CD4-positive, alpha-beta T cell treated with Interleukin-6 at 100 ng/mL for 8 hours (primary cell): Measurements from ENCODE around the gene USP2.

Experiments used
- DNase-seq: peaks from one replicate; pipeline ENCODE4 v3.0.0-alpha.2; 2020; ENCODE audit warnings: mixed read lengths, low spot score

Gene USP2

DNA sequence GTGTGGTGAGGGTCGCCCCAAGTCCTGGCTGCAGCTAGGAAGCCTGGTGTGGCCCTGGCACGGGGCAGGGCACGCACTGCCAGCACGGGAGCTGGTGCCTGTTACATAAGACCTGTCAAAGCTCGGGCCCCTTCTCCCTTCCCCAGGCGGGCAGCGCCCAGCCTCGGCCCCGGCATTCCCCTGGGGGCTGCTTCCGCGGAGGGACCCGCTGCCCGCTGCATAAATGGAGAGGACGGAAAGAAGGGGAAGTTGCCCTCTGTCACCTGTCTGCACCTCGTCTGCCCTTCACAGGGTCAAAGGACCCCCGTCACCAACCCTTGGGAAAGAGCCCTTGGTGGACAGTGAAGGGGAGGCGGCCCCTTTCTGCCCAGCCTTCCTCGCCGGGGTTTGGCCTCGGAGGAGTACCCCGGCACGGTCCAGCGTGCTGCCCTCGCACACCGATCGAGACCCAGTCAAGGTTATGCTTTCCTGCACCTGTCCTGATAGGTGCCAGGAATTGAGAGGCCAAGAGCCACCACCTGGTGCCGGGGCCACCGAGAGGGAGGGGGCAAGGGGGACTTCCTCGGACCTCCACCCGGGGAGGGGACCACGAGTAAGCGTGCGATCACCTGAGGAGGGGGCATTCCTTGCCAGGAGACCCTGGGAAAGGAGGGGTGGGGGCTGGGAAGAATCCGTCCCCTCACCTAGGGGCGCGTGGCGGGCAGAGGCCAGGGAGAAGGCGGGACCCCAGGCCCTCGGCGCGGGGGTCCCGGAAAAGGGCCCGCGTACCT, 18.2 kb downstream of the USP2 start:
- DNase-seq: no peak

DNA sequence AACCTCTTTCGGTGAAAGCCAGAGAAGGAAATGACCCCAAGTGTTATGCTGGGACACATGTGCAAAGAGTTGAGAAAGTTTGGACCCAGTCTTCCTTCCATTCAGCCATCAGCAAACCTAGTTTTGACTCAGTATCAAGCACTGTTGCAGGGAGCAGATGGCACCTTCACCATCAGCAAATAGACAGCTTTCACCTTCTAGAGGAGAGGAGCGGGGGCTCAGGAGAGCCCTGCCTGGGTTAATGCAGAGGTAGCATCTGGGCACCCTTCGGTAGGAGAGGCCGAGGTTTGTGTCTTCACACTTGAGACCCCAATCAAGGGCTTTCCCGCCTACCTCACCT, 18.8 kb downstream of the USP2 start:
- DNase-seq: no peak

DNA sequence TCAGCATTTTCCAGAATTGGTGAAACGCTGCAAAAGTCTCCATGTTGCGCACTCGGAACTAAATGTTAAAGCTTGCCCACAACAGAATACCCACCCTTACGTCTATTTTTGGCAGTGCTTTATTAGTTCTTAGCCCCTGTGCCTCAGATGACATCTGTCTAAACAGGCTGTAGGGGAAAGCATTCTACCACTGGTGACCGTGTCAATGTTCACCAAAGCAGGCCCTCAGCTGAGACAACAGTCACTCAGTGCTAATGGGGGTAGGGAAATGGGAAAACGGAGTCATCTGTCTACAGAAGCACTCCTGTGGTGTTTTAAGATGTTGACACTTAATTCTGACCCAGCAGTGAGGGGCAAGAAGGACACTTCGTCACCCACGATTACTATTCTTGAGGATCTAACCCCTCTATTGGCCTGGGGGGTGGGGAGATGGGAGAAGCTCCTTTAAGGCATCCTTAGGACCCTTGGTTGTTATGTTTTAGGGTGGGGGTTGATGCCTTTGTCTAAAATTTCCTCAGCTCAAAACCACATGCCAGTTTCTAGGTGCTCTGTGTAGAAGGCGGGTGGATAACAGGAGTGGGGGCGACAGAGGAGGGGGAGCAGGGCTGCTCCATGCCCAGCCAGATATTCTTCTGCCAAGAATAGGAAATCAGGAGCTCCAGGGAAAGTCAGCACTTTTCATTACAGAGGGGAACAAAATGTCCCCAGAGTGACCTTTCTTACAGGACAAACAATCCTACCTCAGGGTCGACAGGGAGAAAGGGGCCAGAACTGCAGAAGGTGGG, 19.4 kb downstream of the USP2 start:
- no peak for DNase-seq

DNA sequence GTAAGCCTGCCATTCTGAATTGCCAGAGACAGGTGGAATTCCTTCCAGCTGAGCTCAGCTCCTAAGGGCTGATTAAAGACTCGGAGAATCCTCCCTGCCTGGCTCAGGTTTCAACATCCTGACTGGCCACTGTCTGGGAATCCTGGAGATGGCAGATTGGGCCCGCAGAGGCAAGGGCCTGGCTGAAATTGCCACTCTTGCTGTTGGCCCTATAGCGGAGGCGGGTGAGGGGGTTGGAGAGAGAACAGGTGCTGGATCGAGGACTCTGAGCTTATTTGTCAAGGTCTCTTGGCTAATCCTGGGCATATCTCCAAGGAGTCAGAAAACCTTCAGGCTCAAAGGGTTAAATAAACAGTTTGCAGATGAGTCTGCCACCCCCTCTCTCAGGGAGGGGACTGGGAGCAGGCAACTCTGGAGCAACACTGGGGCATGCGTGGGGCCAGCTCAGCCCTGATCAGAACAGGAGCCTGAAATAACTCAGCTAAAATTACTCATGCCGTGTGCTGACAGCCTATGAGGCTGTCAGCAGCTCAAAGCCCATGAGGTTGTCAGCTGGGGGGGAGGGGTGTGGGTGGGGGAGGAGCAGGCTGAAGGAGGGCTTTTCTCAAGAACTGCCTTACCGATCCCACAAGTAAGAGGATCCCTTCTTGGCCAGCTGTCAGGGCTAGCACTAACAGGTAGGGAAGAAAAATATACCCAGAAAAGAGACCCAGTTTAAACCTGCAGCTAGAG, 20.3 kb downstream of the USP2 start:
- no peak for DNase-seq

DNA sequence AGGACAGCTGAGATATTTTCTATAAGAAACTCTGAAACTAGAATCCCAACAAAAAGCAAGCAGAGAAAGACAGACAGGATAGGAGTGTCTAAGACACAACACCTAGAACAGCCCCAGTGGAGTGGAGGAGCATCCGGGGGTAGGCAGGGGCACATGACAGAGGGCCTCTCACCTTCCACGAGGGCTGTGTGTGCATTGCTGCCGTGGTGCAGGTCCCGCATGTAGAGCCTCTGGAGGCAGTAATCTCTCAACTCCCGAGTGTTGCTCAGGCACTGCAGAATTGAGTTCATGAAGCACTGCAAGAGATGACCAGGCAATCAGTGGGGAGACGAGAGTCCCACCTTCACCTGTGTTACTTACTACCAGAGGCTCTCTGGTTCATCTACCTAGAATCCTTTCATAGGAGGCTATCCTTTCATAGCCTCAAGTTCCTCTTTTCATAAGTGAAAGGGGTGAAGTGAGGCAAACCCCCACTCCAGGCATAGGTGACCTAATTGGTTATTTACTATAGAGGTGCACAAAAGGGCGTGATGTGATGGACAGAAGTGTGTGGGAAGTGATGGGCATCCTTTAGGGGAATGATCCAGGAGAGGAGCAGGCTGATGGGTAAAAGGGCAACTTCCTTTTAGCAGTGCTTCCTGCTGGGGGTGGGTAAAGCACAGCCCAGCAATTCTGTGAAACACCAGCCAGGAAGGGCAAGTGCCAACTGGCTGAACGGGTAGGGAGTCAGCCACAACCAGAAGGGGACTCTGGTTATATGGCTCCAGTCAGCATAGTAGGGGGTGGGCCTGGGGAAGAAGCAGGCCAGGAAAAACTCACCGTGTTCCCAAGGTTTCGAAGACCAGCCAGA, 21.9 kb downstream of the USP2 start:
- no peak for DNase-seq

DNA sequence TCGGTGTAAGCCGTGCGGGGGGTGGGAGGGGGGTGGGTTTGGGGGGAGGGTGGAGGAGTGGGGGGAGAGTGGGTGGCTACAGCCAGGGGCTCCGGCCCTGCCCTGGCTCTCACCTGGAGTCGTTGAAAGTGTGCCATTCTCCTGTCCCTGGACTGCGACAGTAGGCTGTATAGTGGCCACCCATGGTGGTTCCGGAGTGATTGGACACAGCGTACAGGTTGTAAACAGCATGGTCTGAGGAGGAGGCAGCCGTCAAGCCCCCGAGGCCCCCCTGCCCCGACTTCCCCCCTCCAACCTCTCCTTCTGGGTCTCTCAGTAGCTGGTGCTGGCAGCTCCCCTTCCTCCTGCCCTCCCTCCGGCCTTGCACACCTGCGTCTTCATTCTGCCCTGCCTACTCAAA, 24.4 kb downstream of the USP2 start:
- no peak for DNase-seq

DNA sequence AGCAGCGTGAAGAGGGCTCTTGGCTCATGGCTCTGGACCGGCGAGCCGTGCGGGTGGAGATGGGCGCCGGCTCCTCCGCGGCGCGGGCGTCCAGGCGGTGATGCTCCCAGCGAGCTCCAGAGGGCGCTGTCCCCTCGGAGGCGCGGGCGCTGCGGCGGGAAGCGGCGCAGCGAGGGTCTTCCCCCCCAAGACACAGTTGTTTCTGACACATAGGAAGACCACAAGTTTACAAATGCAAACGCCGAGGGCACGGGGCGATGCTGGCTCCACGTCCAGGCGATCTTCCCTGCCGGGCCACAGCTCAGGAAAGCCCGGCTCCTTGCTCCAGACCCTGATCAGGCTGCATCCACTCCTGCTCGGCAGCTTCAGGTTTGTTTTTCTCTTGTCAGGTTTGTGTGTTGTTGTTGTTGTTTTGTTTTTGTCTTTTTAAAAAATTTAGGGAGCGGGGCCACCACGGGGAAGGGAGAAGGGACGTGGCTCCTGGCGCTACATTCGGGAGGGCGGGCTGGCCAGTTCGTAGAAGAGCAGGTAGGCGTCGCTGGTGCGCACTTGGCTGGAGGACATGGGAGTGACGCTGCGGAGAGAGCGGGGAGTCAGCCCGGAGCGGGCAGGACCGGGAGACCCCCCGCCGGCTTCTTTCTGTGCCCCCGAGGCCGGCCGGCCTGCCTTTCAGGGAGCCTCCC, 25.0 kb downstream of the USP2 start:
- DNase-seq: peak; percentile 61

DNA sequence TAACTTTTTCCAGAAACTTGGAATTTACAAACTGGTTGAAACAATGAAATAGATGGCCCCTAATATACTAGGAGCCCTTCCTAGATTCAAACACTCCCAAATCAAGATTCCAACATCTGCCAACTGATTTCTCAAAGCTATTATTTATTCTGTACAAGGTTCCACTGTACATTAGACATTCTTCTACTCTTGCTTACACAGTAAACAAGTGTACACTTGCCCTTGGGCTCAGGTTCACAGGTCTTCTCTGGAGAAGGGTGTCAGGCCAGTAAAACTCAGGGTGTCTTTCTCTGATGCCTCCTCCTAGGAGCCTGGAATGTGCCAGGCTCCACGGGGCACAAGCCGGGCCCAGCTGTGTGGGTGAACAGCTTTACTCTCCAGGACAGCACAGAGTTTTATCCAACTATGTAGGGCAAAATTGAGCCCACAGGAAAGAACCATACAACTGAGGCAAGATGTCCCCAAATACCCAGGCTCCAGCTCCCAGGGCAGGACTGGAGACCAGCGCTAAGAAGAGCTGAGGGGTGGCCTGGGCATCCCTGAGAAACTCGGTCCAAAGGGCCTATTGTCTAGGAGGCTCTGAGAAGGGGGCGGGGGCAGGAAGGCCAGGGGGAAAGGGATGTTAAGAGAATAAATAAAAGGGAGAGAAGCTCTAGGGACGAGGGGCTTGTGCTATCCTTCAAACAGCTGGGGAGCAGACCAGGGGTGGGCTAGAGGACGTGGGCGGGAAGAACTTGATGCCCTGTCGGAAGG, 26.2 kb downstream of the USP2 start:
- no peak for DNase-seq

DNA sequence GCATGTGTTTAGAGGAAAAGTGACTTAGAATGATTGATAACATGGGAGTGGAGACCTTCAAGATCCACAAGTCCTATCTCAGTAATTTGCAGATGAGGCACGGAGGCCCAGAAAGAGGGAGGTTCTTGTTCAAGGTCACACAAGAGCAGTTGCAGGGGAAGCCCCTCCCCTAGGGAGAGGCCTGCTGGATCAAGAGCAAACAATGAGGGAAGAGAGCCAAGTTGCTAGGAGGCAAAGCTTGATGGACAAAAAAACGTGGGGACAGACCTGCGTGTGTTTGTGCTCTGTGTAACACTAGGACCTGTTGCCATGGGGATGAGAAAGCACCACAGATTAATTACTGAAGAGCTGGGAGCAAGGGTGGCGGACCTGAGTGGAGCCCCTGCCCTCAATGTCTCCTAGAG, 28.6 kb downstream of the USP2 start:
- DNase-seq: no peak

DNA sequence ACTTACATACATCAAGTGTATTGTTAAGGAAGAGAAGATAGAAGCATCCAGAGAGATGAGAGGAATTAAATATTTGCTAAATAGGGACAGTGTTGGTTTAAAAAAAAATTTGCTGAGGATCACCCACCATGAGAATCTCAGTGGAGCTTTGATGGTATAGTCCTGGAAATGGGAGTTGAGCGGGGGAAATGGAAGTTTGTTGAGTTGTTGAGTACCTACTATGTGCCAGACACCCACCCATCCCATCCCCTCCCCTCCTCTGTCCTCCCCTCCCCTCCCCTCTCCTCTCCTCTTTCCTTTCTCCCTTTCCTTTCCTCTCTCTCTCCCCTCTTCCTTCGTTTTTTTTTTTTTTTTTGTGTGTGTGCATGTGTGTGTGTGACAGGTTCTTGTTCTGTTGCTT, 30.3 kb downstream of the USP2 start:
- no peak for DNase-seq

DNA sequence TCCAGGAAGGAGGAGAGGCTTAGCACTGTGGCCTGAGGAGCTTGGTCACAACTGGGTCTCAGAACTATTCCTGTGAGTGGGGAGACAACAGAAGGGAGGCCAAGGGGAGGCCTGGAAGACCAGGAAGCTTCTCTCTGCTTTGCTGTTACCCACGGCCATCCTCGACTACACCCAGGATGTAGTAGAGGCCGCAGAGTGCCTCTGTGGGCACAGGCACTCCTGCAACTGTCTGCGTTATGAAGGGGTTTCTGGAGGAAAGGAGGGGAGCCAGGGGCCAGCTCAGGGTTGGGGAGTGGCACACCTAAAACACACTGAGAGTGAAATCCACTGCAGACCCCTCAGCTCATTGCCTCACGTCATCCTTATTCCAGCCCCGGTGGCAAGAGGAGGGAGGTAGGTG, 31.2 kb downstream of the USP2 start:
- no peak for DNase-seq

DNA sequence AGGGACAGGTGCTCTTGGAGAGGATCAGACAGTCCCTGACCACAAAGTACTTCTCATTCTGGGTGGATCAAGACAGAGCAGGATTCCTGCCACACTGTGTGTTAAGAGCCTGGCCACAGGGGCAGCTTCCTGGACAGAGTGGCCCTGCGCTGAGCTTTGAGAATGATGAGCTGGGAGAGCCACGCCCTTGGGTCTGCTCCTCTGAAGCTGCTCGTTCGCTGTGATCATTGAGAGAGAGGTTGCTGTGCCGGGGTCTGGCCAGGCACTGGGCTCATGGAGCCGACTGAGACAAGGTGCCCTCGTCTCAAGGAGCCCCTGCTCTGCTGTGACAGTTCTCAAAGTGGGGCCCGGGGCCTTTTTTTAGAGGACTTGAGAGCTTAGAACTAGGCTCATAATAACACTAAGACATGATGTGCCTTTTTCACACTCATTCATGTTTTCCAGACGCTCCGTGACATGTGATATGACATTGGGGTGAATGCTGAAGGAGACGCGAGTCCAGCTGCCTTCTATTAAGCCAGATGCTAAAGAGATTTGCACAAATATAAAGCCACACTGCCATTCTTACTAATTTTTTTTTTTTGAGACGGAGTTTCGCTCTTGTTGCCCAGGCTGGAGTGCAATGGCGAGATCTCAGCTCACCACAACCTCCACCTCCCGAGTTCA, 33.4 kb downstream of the USP2 start:
- no peak for DNase-seq

DNA sequence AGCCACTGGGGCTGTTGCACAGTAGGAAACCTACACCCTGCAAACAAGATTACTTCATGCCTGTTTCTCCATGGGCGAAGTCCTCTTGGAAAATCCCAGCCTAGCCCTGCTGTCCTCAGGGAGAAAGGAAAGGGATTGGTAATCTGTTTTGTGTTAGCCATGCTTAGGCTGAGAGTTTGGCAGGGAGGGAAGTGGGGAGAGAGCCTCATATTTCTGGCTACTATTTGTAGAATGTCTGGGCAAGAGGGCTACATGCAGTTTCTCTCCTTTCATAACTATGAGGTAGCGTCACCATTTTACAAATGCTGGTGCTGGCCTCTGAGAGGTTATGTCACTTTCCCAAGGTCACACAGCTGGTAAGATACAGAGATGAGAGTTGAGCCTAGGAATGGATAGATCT, 34.2 kb downstream of the USP2 start:
- no peak for DNase-seq

DNA sequence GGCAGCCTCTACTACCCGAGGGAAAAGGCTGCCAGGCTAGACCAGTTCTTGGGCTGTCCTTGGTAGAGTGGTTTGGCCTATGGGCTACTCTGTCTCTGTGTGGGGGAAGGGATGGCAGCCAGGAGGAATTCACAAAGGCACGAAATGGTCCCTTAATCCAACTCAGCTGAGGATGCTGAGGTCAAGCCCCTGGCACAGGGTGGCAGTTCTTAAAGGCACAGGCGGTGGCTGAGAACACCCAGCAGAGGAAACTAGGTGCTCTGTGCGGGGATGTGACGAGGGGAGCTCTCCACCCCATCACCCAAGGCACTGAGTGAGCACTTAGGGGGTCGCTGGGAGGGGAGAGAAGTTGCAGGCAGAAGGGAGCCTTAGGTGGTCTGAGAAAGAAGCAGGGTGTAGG, 34.9 kb downstream of the USP2 start, which contains the start of gene MFRP:
Gene MFRP, minus strand, starts transcription at position 101 of the 400 bp plus-strand sequence. CDS start 192 bp downstream, outside the sequence.
- no peak for DNase-seq

DNA sequence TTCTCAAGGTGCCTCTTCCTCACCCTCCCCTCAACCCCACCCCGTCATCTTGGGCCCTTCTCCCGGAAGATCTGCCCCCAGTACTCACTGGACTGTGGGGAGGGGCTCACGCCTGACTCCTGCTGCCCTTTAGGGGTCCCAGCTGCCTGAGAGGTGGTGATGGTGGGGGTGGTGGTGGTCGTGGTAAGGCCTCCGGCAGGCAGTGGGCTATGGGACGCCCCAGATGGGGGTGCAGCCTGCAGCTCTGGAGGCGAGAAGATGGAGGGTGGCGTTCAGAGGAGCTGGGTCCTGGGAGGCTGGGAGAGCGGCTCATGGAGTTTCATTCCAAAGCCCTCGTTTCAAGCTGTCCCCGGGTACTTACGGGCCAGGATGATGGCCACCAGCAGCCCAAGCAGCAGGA, 35.8 kb downstream of the USP2 start:
- DNase-seq: no peak

DNA sequence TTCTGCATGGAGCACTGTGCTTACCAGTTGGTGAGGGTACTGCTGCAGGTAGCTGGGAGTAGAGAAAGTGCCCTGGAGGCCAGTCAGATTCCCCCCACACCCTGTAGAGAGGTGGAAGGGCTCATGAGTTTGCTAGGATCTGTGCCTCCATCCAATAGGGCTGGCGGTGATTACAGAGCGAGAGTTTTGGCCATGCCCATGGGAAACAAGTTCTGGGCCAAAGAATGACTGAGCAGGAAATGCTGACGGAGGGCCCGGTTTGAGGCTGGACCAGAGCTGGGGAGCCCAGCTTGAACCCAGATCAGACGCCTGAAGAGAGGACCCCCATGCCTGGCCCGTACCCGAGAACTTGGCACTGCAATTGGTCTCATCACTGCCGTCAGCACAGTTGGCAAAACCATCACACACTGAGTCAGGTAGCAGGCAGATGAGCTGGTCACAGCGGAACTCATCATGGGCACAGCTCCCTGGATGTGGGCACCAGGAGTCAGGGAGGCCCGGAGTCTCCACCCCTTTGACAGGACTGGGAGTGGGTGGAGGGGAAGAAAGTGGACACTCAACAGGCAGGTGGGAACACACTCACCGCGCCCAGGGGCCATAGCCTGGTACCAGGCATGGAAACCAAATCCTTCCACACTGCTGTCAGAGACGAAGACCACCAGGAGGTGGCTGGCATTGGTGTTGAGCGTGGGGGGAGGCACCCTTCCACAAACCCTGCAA, 37.0 kb downstream of the USP2 start:
- no peak for DNase-seq

DNA sequence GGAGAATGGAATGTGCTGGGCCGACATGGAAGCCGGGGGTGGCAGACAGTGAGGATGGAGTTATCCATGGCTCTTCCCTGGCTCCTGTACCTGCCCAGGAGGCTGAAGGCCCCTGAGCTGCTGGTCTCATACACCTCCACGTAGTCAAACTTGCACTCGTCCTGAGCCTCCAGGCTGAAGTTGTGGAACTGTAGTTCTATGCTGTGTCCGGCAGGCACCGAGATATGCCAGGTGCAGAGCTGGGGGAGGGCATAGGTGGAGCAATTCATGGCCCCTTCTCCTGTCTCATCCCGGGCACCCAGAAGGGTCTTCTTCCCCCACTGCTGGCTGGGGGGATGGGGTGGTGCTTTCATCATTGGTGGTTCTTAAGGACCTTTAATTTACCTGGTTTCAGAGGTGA, 37.8 kb downstream of the USP2 start:
- no peak for DNase-seq

DNA sequence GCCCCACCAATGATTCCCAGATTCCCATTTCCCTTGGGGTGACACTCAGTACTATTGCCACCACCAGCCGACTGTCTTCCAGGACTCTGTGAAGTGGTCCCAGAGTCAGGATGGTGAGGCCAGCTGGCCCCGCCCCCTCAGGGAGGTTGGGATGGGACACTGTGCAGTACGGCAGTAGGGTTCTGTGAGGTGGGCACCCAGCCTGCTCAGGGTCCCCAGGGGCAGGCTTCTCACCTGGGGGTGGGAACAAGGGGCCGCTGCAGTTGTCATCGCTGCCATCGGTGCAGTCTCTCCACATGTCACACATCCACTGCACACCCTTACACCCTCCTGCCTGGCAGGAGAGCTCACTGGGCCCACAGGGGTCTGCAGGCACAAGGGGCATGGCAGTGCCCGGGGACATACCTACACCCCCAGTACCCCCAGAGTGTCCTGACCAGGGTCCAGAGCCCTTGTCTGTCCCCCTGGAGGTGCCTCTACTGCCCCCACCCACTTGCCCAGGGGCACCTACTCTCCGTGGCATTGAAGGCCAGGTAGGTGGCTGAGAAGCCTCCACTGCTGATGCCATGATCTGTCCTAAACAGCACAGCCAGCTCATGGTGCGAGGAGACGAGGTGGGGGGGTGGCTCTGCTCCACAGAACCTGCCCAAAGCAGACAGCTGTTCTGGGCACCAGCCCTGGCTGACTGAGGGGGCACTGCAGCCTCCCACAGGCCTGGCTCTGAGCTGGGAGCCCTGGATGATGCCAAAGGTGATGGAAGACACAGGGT, 38.9 kb downstream of the USP2 start:
- no peak for DNase-seq

DNA sequence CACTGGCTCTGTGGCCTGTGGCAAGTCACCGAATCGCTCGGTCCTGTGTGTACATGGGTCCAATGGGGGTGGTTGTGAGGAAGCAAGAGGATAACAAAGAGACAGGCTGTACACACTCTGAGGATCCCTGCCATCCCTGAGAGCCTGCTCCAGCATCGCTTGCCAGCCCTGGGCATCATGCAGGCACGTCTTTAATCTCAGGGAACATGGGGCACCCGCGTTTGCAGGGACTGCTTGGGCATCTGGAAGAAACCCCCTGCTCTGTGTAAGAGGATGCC, 39.5 kb downstream of the USP2 start:
- no peak for DNase-seq
